GM19397 (cell line): Measurements from ENCODE around the gene HMG20B.

Experiments
- ATAC-seq: cut with Tn5 transposase; IDR thresholded peaks from one replicate; pipeline ENCODE4 v1.9.1; 2021; ENCODE audit warnings: mild to moderate bottlenecking, moderate library complexity; ENCODE audit not compliant: unreplicated experiment

The HMG20B gene

GRCh38 chr19:3618144-3618810, 45.5 kb downstream of the HMG20B start:
- no peak for ATAC-seq

DNA sequence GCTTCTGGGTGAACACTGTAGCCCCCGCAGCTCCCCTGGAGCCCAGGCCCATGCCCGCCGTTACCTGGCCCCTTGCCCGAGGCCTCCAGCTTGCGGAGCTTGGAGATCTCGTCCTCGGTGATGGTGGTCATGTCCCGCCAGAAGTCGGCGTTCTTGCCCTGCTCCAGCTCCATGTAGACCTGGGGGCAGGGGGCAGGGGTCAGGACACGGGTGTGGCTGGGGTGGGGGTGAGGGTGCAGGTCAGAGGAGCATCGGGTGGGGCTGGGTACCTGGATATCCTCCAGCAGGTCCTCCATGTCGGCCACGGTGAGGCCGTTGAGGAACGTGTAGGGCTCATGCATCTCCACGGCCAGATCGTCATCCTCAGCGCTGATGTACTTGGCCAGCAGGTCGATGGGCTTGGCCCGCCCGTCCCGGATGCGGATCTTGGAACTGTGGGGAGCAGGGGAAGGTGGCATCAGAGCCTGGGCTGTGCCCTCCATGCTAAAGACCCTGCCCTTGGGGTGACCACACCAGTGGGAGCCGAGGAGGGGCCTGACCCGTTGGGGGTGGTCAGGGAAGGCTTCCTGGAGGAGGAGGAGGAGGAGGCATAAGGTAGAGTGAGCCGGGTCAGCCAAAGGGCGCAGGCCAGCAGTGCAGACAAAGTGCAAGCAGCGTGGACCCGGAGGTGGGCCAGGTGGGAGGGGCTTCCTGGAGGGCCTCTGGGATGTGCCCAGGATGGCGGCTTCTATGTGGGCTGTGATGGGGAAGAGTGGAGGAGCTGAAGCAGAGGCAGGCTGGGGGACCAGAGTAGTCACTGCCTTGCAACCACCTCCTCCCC, 46.3 kb downstream of the HMG20B start:
- ATAC-seq: no peak

DNA sequence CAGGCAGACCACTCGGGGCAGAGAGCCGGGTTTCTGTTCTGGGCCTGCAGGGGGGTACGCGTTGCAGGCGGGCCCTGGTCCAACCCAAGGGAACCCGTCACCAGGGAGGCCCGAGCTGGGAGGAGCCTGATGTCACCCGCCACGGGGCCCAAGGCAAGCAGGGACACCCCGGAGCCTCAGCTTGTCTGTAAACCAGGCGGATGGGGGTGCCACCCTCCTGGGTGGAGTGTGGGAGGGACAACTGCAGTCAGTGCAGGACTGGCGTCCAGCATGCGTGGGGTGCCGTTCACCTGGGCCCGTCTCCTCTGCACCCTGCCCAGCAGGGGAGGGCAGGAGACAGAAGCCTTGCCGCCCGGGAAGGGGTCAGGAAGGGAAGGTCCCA, 46.9 kb downstream of the HMG20B start:
- no peak for ATAC-seq

DNA sequence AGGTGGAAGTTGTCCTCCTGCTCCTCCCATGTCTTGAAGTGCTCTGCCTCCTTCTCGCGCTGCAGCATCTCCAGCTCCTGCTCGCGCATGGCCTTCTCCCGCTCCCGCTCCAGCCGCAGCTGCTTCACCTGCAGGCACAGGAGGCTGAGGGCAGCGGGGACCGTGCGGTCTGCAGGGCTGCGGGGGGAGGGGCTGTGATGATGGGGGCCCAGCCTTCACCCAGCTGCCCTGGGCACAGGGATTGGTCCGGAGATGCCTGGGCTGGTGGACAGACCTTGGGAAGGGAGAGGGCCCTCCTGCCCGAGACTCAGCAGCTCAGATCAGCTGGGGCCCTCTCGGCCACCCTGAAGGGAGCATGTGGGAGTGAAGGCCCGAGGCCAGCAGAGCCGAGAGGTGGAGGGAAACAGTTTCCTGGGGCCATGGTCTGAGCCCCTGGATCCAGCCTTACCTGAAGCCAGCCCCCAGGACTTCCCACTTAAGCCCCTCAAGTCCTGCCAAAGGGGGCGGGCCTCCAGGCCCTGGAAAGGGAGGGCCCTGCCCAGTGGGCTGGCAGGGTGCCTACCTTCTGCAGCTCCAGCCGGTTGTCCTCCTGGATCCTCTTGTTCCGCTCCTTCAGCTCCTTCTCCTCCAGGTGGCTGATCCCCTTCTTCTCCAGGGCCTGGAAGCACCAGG, 47.5 kb downstream of the HMG20B start:
- no peak for ATAC-seq

DNA sequence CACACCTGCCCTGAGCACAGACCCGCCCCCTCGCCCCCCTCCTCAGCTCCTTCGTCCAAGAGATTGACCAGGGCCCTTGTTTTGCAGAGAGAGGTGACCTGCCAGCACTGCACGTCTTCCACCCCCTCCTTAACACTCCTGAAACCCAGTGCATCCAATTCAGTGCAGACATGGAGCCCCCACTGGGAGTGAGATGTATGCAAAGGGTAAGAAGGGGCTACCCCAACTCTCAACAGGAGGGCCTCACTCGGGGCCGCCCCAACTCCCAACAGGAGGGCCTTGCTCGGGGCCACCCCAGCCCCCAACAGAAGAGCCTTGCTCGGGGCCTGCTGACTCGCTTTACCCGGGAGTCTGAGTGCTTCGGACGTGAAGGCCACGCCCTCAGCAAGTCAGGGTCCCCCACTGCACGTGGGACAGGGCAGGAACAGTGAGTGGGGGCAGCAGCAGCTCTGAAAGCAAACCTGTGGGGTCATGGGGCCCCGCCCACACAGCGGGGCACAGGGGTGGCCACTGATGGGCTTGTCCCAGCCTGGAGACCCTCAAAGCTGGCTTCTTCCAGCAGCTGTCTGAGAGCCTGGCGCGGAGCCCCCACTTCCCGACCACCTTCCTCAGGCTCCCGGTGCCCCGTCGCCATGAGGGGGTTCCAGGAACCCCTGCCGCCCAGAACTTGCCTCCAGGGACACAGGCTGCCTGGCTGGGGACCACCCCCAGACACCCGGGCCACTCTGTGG, 48.2 kb downstream of the HMG20B start:
- ATAC-seq: no peak

DNA sequence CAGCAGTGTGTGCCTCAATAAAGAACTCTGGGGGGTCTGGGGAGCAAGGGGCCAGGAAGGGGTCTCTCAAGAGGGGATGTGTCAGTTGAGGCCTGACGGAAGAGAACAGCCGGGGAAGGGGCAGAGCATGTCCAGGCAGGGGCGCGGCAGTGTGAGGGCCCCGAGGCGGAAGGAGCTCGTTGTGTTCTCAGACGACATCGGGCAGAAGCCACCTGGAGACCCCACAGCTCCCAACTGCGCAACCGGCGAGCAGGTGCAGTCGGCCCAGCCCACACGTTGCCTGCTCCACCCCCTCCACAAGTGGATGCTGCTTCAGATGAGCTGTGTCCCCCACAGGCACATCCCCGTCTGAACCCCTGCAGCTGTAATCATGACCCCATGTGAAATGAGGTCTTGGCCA, 48.9 kb downstream of the HMG20B start:
- ATAC-seq: no peak

GRCh38 chr19:3622224-3622623, 49.5 kb downstream of the HMG20B start:
- no peak for ATAC-seq

DNA sequence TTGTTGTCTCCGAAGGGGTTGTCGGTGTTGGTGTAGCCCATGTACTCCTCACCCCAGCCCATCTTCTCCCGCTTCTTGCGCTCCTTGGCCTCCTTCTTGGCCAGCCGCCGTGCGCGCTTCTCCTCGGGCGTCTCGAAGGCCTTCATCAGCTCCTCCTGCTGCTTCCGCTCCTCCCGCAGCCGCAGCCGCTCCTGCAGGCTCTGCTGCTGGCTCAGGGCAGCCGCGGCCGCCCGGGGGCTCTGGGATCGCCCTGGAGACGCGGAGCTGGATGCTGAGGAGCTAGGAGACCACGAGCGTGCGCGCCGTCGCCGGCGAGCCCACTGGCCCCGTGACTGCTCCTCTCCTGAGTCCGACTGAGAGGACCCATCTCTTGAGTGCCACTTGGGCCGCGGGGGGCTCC, 51.0 kb downstream of the HMG20B start:
- no peak for ATAC-seq

DNA sequence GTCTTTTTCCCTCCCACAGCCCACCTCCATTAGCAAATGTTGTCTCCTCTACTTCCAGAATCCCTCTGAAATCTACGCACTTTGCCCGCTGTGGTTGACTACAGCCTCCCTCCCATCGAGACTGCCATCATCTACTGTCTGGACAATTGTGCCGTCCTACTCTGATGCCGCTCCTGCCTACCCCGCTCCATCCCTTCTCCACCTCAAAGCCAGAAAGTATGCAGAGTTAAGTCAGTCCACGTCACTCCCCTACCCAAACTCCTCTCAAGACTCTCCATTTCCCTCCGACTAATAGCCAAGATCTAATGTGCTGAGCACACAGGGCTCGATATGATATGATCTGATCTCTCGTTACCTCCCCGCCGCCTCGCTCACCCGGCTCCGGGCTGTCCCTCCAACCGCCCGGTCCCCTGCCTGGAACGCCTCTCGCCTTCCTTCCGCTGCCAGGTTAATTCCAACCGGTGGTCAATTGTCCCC, 53.3 kb downstream of the HMG20B start:
- ATAC-seq: no peak

GRCh38 chr19:3626473-3627350, 54.0 kb downstream of the HMG20B start, which contains the start of gene CACTIN:
TSS of gene CACTIN (minus strand) at chr19:3626790. CDS start at chr19:3626762, 28 bp downstream.
- ATAC-seq: peak; percentile 82

DNA sequence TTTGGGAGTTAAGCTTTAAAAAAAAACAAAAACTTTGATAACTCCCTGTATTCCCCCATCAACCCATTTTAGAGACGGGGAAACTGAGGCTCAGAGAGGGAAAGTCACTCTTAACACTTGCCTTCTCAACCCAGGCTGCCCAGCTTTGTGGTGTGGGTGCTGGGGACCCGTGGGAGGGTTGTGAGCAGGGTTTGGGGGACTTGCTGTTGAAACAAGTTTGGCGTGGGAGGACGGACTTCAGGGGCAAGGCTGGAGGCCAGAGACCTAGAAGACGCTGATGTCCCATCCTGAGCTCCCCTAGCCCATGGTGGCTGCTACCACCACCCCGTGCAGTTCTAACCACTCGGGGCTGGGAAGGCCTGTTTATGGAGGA, 54.6 kb downstream of the HMG20B start:
- no peak for ATAC-seq
